OCI-LY7 (cell line): ENCODE results near the gene UTS2R.

Experiments used
- CTCF ChIP-seq: fragments of 200-600 bp; sonication (generic); conservative IDR thresholded peaks from 2 replicates; pipeline ENCODE4 v1.5.1; 2014; ENCODE audit warnings: mild to moderate bottlenecking, antibody characterized with exemption, low read length, moderate library complexity, mixed read lengths
- EZH2phosphoT487 ChIP-seq: fragments of 200-600 bp; sonication (generic); IDR thresholded peaks from 2 replicates; pipeline ENCODE4 v1.6.1; 2018; ENCODE audit warnings: low read depth, borderline replicate concordance, mild to moderate bottlenecking, mixed run types, antibody characterized with exemption, low read length, moderate library complexity, mixed read lengths

- no peak for TF ChIP-seq CTCF
- TF ChIP-seq EZH2phosphoT487 = no peak
Observed at GRCh38 chr17:82377924-82378740, 6.6 kb downstream of the UTS2R start.
